ENCODE measurements around the gene CLCNKB. TPM values are rescaled to one million over a fixed set of nuclear protein-coding genes. Genes with fewer than 3 reads are reported as not detected.
A peak's percentile ranks its signal among the peaks of the same experiment; 100 is the strongest.
"Not testable (repeated sequence)": the region's sequence is repeated elsewhere in the genome, so short reads cannot be mapped to it uniquely, and the experiment has no call there.

CLCNKB gene
- polyA plus RNA-seq, 2 donors, result 0.06 TPM; not detected in 1

- WGBS, 2 donors, result 30 to 36% methylated on average over 18 of the region's 18 CpGs
- H3K36me3 ChIP-seq (ENCODE audit: control insufficient read depth in 2 of 2, insufficient read depth in 2 of 2, low read length in 1 of 2), result no peaks in the 10 kb centered on the region
- no peaks in the 10 kb centered on the region for H3K9me3 ChIP-seq (ENCODE audit: control insufficient read depth in 2 of 2, insufficient read depth in 1 of 2, low read depth in 1 of 2, low read length in 1 of 2)
- H3K27me3 ChIP-seq (ENCODE audit: control insufficient read depth in 1 of 2, insufficient read depth in 2 of 2, low read length in 2 of 2), result no peaks in the 10 kb centered on the region
- H3K4me1 ChIP-seq (ENCODE audit: control insufficient read depth in 2 of 2, insufficient read depth in 2 of 2, low read length in 1 of 2), result peaks cover 0 to 4% of the 10 kb centered on the region in 2 donors
- H3K27ac ChIP-seq (ENCODE audit: low read depth in 2 of 2, low read length in 1 of 2), result peak overlapping the region in 1 of 2 donors; percentile 24
- H3K4me3 ChIP-seq (ENCODE audit: low read depth in 1 of 2, low read length in 2 of 2), result no peak overlapping the region
Observed at GRCh38 chr1:16055613-16056520, 12.3 kb downstream of the CLCNKB start.

DNA sequence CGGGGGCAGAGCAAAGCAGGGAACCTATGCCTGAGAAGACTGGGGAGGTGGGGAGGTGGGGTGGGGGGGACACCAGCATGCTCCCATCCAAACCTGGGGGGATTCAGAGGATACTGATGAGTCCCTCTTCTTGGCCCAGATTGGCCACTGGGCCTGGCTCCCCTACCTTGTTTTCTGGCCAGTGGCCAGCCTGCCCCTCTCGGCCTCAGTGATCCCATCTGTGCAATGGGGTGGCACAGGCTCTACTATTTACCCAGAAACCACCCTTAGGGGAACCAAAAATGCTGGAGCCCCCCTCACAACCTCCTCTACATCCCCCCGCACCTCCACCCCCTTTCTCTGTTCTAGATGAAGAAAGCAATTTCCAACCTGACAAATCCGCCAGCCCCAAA, 12.9 kb downstream of the CLCNKB start:
- WGBS, 2 donors, result 47 to 82% methylated on average over 1 to 4 of the region's 4 CpGs
- not testable (repeated sequence) for H3K27me3 ChIP-seq (ENCODE audit: control insufficient read depth in 1 of 2, insufficient read depth in 2 of 2, low read length in 2 of 2); H3K4me3 ChIP-seq (ENCODE audit: low read depth in 1 of 2, low read length in 2 of 2); H3K4me1 ChIP-seq (ENCODE audit: control insufficient read depth in 2 of 2, insufficient read depth in 2 of 2, low read length in 1 of 2); H3K27ac ChIP-seq (ENCODE audit: low read depth in 2 of 2, low read length in 1 of 2); H3K36me3 ChIP-seq (ENCODE audit: control insufficient read depth in 2 of 2, insufficient read depth in 2 of 2, low read length in 1 of 2); H3K9me3 ChIP-seq (ENCODE audit: control insufficient read depth in 2 of 2, insufficient read depth in 1 of 2, low read depth in 1 of 2, low read length in 1 of 2)

- not testable (repeated sequence) for H3K9me3 ChIP-seq (ENCODE audit: control insufficient read depth in 2 of 2, insufficient read depth in 1 of 2, low read depth in 1 of 2, low read length in 1 of 2); H3K27ac ChIP-seq (ENCODE audit: low read depth in 2 of 2, low read length in 1 of 2); H3K27me3 ChIP-seq (ENCODE audit: control insufficient read depth in 1 of 2, insufficient read depth in 2 of 2, low read length in 2 of 2); H3K36me3 ChIP-seq (ENCODE audit: control insufficient read depth in 2 of 2, insufficient read depth in 2 of 2, low read length in 1 of 2); H3K4me3 ChIP-seq (ENCODE audit: low read depth in 1 of 2, low read length in 2 of 2); H3K4me1 ChIP-seq (ENCODE audit: control insufficient read depth in 2 of 2, insufficient read depth in 2 of 2, low read length in 1 of 2)
- 72 to 78% methylated on average over 7 of the region's 7 CpGs for WGBS, 2 donors
Observed at GRCh38 chr1:16057314-16057915, 13.8 kb downstream of the CLCNKB start.

DNA sequence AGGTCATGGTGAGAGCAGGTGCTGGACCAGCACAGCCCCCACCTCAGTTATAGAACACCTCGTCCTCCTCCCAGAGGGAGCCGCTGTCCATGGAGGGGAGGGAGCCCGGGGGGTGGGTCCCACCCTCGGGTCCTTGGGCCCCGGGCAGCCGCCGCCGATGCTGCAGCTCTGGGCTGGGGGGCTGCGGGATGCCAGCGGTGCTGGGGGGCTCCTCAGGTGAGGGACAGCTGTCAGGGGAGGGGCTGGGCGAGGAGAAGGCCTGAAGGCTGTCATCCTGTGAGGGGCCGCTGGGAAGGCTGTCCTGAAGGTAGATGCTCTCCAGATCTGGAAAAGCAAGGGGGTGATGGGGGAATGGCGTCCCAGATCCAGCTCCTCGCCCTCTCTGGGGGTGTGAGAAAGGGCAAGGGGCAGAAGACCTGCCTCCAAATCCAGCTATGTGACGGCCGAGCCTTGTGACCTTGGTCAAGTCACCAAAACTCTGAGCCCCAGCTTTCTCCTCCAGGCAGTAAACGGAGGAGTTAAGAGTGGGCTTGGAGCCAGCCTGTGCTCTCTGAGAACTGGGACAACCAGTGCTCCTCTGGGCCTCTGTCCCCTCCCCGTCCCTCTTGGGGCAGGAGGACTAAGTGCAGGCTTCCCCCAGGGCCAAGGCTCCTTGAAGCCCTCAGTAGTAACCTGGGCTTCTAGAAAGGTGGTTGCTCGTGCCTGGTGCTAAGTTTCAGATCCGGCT, 15.0 kb downstream of the CLCNKB start:
- H3K9me3 ChIP-seq (ENCODE audit: control insufficient read depth in 2 of 2, insufficient read depth in 1 of 2, low read depth in 1 of 2, low read length in 1 of 2); H3K36me3 ChIP-seq (ENCODE audit: control insufficient read depth in 2 of 2, insufficient read depth in 2 of 2, low read length in 1 of 2); H3K4me3 ChIP-seq (ENCODE audit: low read depth in 1 of 2, low read length in 2 of 2); H3K4me1 ChIP-seq (ENCODE audit: control insufficient read depth in 2 of 2, insufficient read depth in 2 of 2, low read length in 1 of 2); H3K27ac ChIP-seq (ENCODE audit: low read depth in 2 of 2, low read length in 1 of 2); H3K27me3 ChIP-seq (ENCODE audit: control insufficient read depth in 1 of 2, insufficient read depth in 2 of 2, low read length in 2 of 2): not testable (repeated sequence)
- WGBS, 2 donors, result 69 to 75% methylated on average over 14 to 15 of the region's 20 CpGs

DNA sequence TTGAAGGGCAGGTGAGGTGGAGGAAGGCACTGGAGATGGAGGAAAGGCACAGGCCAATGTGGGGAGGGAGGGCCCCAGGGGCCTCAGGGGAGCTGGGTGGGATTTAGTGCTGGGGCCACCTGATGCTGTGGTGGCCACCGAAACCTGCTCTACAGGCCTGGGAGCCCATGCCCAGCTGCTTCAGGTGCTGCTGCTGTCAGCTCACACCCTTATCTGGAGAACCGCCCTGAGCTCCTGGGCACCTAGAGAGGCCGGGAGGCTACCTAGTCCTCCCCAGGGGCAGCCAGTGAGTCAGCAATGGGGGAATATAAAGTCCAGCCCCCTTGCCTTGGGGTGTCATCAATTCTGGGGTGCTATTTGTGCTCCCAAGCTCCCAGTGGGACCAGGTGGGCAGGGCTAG, 17.7 kb downstream of the CLCNKB start:
- no peak overlapping the region for H3K4me3 ChIP-seq (ENCODE audit: low read depth in 1 of 2, low read length in 2 of 2)
- peaks cover 0 to 5% of the 10 kb centered on the region in 2 donors for H3K4me1 ChIP-seq (ENCODE audit: control insufficient read depth in 2 of 2, insufficient read depth in 2 of 2, low read length in 1 of 2)
- no peaks in the 10 kb centered on the region for H3K27me3 ChIP-seq (ENCODE audit: control insufficient read depth in 1 of 2, insufficient read depth in 2 of 2, low read length in 2 of 2)
- 48 to 73% methylated on average over 3 of the region's 3 CpGs for WGBS, 2 donors
- no peak overlapping the region for H3K27ac ChIP-seq (ENCODE audit: low read depth in 2 of 2, low read length in 1 of 2)
- no peaks in the 10 kb centered on the region for H3K9me3 ChIP-seq (ENCODE audit: control insufficient read depth in 2 of 2, insufficient read depth in 1 of 2, low read depth in 1 of 2, low read length in 1 of 2)
- H3K36me3 ChIP-seq (ENCODE audit: control insufficient read depth in 2 of 2, insufficient read depth in 2 of 2, low read length in 1 of 2), result no peaks in the 10 kb centered on the region

DNA sequence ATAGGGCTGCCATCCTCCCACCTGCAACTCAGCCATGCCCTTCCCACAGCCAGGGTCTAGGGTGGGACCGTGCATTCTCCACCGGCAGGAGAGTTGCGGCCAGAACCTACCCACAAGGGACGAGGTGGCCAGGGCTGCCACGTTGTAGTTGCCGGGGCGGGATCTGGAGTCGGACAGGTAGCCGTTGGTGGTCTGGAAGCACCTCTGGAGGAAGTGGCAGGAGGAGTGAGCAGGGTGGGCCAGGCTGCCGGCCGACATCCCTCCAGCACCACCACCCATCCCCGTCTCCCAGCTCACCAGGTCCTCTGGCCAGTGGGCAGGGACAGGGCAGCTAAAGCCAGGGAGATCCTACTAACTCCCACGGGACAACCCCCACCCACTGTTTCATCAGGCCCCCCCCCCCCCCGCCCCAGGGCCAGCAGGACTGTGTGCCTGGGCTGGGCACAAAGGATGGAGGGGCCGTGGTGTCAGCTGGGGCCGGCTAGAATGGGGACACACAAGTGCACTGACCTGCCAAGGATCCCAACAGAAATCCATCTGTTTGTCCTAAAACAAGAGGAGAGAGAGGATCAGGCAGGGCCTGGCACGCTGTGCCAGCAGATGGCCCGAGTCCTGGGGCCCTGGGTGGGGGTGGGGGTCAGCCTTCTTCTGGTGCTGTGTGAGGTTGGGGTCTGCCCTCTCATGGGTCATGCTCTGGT, 18.6 kb downstream of the CLCNKB start:
- H3K9me3 ChIP-seq (ENCODE audit: control insufficient read depth in 2 of 2, insufficient read depth in 1 of 2, low read depth in 1 of 2, low read length in 1 of 2); H3K4me1 ChIP-seq (ENCODE audit: control insufficient read depth in 2 of 2, insufficient read depth in 2 of 2, low read length in 1 of 2); H3K4me3 ChIP-seq (ENCODE audit: low read depth in 1 of 2, low read length in 2 of 2); H3K27me3 ChIP-seq (ENCODE audit: control insufficient read depth in 1 of 2, insufficient read depth in 2 of 2, low read length in 2 of 2); H3K36me3 ChIP-seq (ENCODE audit: control insufficient read depth in 2 of 2, insufficient read depth in 2 of 2, low read length in 1 of 2); H3K27ac ChIP-seq (ENCODE audit: low read depth in 2 of 2, low read length in 1 of 2): not testable (repeated sequence)
- 68 to 70% methylated on average over 17 to 18 of the region's 18 CpGs for WGBS, 2 donors

GRCh38 chr1:16062687-16063075, 19.1 kb downstream of the CLCNKB start:
- 85 to 89% methylated on average over 9 of the region's 9 CpGs for WGBS, 2 donors

GRCh38 chr1:16063226-16063829, 19.7 kb downstream of the CLCNKB start:
- H3K27ac ChIP-seq (ENCODE audit: low read depth in 2 of 2, low read length in 1 of 2), result no peak overlapping the region
- 90 to 92% methylated on average over 15 of the region's 15 CpGs for WGBS, 2 donors

More at GRCh38 chr1:16062687-16063075, 19.1 kb downstream of the CLCNKB start:
- not testable (repeated sequence) for H3K4me3 ChIP-seq (ENCODE audit: low read depth in 1 of 2, low read length in 2 of 2); H3K9me3 ChIP-seq (ENCODE audit: control insufficient read depth in 2 of 2, insufficient read depth in 1 of 2, low read depth in 1 of 2, low read length in 1 of 2); H3K36me3 ChIP-seq (ENCODE audit: control insufficient read depth in 2 of 2, insufficient read depth in 2 of 2, low read length in 1 of 2); H3K4me1 ChIP-seq (ENCODE audit: control insufficient read depth in 2 of 2, insufficient read depth in 2 of 2, low read length in 1 of 2); H3K27ac ChIP-seq (ENCODE audit: low read depth in 2 of 2, low read length in 1 of 2); H3K27me3 ChIP-seq (ENCODE audit: control insufficient read depth in 1 of 2, insufficient read depth in 2 of 2, low read length in 2 of 2)

DNA sequence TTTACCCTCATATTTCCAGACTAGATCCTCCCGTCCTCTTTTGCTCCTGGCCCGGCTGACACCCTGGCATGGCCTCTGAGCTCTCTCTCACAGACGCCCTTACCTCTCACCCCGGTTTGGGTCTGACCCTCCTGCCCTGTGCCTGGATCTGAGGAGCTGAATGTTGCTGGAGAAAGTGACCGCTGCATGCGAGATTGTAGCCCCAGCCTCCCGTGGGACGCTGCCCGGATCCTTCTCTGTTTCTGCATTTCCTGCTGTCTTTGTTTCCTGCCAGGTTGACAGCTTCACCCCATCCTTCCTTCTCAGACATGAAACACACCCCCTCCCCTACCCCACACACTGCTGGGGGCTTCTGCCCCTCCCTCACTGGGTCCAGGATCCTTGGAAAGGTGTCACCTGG, 20.3 kb downstream of the CLCNKB start:
- Histone ChIP-seq H3K36me3 (ENCODE audit: control insufficient read depth in 2 of 2, insufficient read depth in 2 of 2, low read length in 1 of 2) (no peaks in the 10 kb centered on the region), H3K27me3 (ENCODE audit: control insufficient read depth in 1 of 2, insufficient read depth in 2 of 2, low read length in 2 of 2) (no peaks in the 10 kb centered on the region), H3K4me1 (ENCODE audit: control insufficient read depth in 2 of 2, insufficient read depth in 2 of 2, low read length in 1 of 2) (peaks cover 0 to 9% of the 10 kb centered on the region in 2 donors), H3K27ac (ENCODE audit: low read depth in 2 of 2, low read length in 1 of 2) (no peak overlapping the region), H3K4me3 (ENCODE audit: low read depth in 1 of 2, low read length in 2 of 2) (no peak overlapping the region), H3K9me3 (ENCODE audit: control insufficient read depth in 2 of 2, insufficient read depth in 1 of 2, low read depth in 1 of 2, low read length in 1 of 2) (no peaks in the 10 kb centered on the region)
- 63 to 69% methylated on average over 9 of the region's 9 CpGs for WGBS, 2 donors

More at GRCh38 chr1:16063226-16063829, 19.7 kb downstream of the CLCNKB start:
- Histone ChIP-seq H3K9me3 (ENCODE audit: control insufficient read depth in 2 of 2, insufficient read depth in 1 of 2, low read depth in 1 of 2, low read length in 1 of 2) (no peaks in the 10 kb centered on the region), H3K27me3 (ENCODE audit: control insufficient read depth in 1 of 2, insufficient read depth in 2 of 2, low read length in 2 of 2) (no peaks in the 10 kb centered on the region), H3K4me1 (ENCODE audit: control insufficient read depth in 2 of 2, insufficient read depth in 2 of 2, low read length in 1 of 2) (peaks cover 0 to 9% of the 10 kb centered on the region in 2 donors), H3K36me3 (ENCODE audit: control insufficient read depth in 2 of 2, insufficient read depth in 2 of 2, low read length in 1 of 2) (no peaks in the 10 kb centered on the region), H3K4me3 (ENCODE audit: low read depth in 1 of 2, low read length in 2 of 2) (no peak overlapping the region)

Measured in esophagus (tissue), 2 donors.